HTR-8/SVneo (cell line): ENCODE data around the gene FAP.

ENCODE experiments used
- DNase-seq: peaks from one replicate; pipeline ENCODE4 v3.0.0; 2011; ENCODE audit warnings: low spot score, mixed read lengths; ENCODE audit not compliant: insufficient read length
- FAIRE-seq: peaks from 2 replicates; lab custom pipeline; 2011; peaks lifted over from hg19 to GRCh38; lab: Jason Lieb, UNC

The FAP gene

DNA sequence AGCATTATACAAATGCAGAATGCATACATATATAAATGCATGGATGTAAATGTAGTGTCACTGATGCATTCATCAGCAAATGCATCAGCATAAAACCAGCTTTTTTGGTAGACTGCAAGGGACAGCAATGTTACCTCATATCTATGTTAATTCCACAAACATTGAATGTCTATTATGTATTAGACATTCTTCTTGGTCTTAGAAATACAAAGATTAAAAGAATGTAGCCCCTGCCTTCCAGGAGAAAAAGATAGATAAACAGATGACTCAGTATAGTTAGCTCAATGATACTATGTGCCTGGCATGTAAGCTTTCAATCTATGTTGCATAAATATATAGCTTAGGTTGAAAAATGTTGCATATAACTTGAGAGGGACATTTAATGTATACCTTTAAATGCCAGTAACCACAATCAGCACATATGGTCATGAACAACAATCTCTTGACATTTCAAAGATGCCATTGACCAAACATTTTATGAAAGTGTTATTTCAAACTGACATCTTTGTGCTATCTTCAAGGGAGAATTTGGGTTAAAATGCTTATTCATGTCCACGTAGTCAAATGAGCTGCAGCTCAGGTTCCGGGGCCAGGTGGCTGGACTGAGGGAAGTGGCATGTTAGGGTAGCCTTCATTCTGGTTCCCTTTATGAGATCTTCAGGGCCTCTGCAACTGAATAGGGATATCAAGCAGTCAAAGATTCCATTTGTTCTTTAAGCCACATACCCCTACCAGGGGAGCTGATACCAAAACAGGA is 46.0 kb downstream of the FAP start:
- FAIRE-seq (no peak), DNase-seq (no peak)

DNA sequence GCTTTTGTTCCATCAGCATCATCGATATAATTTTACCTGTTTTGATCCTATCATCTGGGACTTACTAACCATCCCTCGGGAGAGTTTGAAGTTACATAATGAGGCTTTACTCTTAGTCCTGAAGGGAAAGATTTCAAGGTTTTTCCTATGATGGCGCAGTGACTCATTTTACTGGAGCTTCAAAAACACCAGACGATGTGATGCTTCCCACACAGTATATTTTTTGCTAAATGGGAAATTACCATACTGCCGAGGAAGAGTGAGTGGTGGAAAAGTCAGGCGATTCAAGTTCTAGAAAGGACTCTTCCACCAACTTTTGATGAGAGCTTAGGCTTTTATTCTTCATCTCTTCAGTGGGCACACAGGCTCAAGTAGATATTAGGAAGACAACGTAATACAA is 46.6 kb downstream of the FAP start:
- no peak for DNase-seq
- no peak for FAIRE-seq

DNA sequence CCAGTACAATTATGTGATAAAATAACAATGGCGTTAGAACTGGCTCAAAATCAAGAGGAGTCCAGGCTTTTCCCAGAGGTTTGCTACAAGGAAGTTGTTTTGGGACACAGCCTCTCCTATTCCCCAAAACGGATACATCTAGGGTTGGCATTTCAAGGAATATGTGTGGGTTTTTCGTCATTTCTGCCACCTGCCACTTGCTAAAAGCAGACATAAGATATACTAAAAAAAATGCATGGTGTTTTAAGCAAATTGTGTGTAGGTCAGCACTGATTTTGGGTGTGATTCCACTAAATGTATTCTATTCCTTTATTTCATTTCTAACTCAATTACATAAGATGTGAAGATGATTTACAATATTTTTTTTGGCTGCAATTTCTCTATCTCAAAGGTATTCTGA is 54.8 kb downstream of the FAP start:
- DNase-seq (no peak), FAIRE-seq (no peak)

DNA sequence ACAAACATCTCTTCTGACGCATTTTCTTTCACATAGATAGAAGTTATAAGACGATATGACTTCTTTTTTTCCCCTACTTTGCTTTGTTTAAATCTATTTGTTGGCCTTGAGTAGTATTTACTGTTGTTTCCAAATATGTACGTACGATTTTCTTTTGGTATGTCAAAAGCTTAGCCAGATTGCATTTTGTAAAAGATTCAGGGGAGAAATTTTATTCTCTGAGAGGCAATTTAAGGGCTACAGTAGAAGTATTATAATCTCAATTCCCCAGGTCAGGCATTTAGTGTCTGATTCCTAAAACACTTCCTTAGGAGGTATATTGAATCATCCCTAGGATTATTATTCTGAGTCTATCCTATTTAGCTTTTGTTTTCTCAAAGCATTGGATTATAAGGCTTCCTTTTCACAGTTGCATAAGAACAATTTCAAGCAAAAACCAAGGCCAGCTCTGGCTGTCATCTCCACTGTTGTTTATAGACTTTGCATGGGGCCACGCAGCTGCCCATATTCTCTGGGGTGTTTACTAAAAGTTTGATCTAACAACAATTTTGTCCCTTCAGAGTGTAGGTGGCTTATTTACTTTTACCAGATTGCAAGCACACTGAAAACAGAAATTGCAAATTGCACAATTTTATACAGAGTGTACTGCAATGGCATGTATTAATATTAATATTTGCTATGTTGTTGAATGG is 57.6 kb downstream of the FAP start:
- FAIRE-seq (no peak), DNase-seq (no peak)

DNA sequence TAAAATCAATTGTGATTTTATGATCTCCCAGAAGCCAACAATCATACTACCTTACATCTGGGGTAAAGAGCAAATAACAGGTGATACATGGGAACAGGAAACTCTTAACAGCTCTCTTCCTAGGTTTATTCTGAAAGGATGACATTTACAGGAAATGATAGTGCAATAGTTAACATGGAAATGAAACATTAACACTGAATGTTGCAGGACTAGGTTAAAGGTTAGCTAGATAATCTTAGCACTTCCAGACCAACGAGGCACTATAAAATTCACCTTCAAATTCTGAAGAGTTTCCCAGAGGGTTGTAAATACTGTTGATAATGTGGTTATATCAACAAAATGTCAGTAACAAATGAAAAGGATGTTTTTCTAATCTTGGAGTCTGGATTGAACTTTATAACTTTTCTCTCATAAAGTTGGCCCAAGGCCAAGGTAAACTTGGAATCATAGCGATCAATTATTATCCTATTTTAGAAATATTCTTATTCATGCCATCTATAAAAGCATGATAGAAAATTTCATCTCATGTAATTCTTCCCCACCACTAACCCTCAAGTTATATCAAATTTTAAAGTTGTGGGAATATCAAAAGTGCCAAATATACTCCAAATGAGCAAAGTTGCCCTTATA is 58.3 kb downstream of the FAP start:
- FAIRE-seq: no peak

DNA sequence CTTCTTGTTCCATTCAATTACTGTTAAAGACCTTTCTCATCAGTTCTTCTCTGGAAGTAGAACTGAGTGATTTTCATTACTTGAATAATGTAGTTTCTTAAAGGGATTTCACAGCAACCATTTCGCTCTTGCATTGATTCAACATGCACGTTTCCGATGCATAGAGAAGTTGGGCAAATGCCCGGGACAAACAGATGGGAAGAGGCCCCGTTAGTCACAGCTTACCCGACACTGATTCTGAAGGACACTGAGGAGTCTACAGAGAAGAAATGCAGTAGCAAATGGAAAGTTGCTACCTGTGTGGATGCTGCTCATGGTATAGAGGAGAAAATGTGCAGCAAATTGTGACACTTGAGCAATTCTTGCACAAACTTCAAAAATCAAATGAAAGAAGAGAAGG is 58.9 kb downstream of the FAP start:
- no peak for DNase-seq
- no peak for FAIRE-seq

More for the DNA sequence above, 58.3 kb downstream of the FAP start:
- no peak for DNase-seq

DNA sequence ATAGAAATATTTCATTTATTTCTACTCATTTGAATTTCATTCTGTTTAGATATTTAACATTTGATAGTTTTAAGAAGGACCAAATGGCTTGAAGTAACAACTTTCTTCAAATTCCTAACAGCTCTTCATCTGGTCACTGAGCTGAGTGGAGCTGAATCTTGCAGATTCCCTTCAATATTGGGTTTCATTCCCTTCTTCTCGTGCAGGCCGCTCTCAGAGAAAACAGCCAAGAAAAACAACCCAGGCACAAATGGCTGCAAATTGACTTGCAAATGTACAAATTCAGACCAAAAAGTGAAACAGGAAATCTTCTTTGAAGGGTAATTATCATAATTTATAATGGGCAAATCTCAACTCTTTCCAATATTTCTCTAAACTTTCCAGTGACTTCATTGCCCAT is 60.9 kb downstream of the FAP start:
- DNase-seq (no peak), FAIRE-seq (no peak)

DNA sequence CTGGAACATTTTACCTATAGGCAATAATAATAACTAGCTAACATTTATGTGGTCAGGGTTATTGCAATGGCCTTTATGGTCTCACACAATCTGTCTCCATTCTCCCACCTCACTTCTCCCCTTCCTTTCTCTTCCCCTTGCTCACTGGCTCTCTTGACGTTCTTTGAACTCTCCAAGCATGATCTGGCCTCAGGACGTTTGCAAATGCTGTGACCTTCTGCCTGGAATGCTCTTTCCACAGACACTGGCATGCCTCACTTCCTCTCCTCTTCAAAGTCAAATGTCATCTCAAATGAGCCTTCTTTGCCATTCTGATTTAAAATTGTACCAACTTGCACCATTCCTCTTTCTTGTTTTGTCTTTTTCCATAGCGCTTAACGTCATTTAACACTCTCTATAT is 65.9 kb downstream of the FAP start:
- DNase-seq (no peak), FAIRE-seq (no peak)

DNA sequence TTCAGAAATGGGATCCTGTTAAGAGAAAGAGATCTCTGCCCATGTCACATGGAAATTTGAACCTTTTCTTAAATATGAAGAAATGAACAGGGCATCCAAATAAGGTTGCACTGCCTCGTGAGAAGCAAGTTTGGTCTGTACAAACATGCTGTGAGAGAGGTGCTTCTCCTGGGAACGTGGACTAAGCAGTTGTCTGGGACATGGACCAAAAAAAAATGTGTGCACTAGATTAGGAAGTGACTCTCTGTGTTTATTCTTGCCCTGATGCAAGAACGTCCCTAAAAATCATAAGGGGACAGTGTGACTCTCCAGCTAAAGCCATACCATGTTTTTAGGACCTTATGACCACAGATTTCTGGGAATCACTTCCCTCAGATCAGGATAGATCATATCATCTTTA is 67.5 kb downstream of the FAP start:
- no peak for DNase-seq
- FAIRE-seq: no peak

DNA sequence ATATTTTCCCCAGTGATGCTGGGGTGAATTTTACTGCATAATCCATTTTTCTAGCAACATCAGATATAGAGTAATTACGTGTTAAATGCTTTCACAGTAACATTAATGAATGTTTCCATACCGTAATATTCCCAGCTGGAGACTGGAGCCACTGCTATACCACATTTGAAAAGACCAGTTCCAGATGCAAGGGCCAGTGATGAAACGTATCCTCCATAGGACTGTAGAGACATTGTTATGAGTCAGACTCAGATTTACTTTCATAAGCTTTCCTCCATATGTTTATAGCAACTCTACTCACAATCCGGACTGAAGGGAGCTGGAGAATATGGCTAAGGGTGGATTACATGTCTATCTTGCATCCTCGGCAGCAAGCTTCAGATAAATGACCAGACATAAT is 68.5 kb downstream of the FAP start:
- no peak for DNase-seq
- no peak for FAIRE-seq

DNA sequence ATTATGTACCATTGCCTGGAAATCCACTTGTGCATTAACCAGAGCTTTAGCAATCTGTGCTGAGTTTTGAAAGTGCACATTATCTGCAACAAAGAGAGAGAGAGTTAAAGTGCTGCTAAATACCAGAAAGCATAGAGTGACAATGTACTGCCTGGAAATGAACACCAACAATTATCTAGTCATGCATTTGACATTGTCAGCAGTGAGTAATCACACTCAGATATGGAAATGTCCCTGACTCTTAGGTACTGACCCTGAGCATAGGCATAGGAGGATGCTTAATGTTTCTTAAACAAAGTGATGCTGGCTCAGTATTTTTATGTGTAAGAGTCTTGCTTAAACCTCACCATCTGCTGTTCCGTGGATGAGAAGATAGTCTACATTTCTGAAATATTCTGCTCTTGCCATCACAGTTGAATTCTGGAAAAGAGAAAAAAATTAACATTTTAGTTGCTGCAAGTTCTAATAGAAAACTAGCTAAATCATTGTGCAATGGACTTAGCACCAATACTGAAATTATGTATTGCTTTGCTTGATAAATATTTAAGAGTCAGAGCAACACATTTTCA is 70.4 kb downstream of the FAP start:
- FAIRE-seq (no peak), DNase-seq (no peak)

DNA sequence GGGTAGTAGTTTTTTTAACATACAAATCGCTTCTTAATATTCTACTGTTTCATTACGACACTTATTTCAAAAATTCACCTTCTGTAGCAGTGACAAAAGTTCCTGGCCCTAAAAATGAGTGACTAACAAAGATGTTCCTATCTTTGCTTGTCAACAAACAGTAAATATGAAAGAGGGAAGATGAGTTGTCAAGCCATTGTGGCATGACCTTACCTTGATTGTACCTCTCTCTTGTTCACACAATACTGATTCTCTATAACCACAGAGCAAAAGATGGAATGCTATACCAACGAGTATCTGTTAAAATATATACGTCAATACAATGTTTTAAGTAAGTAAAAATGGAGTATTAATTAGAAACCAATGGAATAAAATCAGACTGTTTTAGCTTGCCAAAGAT is 76.5 kb downstream of the FAP start:
- DNase-seq: no peak
- FAIRE-seq: no peak

DNA sequence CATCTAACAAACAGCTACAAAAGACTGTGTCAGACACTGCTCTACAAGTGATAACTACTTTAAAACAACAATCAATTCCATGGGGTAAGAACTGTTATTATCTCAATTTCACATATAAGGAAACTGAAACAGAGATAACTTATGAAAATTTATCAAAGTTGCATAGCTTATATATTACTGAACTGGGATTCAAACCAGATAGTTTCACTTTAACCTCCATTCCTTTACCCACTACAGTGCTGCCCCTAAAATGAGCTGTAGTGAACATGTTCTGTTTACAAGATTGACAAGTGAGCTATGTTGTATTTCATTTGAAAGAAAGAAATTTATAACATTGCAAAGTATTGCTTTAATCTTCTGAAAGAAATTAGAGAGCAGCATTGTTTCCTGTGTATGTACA is 77.1 kb downstream of the FAP start:
- FAIRE-seq (no peak), DNase-seq (no peak)

DNA sequence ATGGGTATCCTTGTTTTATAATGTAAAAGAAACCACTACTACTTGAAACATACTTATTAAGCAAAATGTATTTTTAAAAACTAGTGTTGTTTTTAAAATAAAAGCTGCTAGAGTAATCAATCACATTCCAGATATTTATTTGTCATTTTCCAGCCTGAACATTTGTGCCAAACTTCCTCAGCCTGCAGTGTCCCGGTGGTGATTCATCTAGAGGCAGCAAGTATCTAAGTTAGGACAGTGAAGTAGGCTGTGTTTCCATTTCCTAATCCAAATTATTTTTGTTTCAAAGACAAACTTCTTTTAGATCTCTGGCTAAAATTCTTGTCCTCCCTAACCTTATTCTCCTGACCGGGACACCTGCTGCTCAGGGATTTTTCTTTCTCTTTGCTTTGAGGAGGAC is 78.4 kb downstream of the FAP start:
- DNase-seq (no peak), FAIRE-seq (no peak)

DNA sequence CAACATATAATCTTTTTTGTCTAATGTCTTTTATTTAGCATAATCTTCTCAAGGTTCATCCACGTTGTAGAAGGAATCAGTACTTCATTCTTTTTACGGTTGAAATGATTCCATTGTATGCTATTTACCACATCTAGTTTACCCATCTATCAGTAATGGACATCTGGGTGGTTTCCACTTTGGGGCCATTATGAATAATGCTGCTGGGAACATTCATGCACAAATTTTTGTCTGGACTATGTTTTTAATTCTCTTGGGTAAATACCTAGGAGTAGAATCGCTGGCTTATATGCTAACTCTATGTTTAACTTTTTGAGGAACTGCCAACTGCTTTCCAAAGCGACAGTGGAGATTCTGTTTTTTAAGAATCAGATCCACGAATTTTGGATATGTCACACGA is 83.8 kb downstream of the FAP start:
- FAIRE-seq: no peak

DNA sequence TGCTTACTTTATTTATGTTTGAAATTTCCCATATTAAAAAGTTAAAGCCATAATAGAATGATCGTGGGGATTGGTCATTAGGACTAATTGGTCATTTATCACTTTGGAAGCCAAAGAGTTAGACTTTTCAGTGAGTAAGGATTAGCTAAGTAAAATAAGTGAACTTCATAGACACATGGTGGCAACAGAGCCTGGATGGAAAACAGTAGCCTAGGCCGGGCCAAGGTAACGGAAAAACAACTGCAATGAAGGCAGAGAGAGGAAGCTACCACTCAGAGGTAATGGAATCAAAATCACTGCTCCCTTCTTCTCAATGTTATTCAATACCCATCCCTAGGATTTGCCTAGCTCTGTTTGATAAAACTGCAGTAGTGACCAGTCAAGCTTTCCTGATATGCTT is 87.1 kb downstream of the FAP start:
- FAIRE-seq (no peak), DNase-seq (no peak)

More for the DNA sequence above, 83.8 kb downstream of the FAP start:
- DNase-seq: no peak

DNA sequence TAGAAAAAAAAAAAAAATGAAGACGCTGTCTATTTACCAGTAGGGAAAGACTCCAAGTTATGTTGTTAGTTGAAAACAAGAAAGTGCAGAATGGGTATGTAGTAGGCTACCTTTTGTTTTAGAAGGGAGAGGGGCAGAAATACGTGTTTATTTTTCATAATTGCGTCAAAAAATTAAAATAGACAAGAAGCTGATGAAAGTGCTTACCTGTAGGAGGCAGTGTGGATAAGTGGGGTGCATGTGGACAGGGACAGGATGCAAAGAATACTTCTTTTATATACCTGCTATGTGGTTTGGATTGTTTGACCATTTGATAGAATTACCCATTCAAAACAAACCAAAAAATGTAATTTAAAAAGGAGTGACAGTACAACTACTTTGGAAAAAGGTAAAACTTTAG is 88.2 kb downstream of the FAP start:
- FAIRE-seq (no peak), DNase-seq (no peak)

DNA sequence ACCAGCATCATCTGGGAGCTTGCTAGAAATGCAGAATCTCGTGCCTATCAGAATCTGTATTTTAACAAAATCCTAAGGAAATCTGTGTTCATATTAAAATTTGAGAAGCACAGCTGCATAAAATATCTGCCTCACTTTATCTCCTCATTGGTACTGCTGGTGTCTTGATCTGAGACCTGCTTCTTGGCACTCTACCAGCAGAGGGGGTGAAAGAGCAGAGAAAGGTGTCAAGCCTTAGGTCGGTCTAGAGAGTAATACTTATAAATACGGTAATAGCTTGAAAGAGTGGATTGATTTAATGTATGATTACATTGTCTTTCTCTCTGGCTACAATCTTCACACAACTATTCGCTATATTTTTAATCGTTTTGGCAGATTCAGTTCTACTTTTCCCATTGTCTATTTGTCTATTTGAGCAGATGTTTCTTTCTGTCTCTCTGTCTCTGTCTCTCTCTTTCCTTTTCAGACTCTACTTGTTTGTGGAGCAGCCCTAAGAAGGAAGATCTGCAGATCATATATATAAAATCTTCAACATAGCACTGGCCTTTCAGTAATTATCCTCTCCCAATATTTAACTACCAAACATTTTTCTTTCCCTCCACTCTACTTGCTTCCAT is 89.5 kb downstream of the FAP start:
- FAIRE-seq: no peak
- DNase-seq: peak; percentile 31

DNA sequence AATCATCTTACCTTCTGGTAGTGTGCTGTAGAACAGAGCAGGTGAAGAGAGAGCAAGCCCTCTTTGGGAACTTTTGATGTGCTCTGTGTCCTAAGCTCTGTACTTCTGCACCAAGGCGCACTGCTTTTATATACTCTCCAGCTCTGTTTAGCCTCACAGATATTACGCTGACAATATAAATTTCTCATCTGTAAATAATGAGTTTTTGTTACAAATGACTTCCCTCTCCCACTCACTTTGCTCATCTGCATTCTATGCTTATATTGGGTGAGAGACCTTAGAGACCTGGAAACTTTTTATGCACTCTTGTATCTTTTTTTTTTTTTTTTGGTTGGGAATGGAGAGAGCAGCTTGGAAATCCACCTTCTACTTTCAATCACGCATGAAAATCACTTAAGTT is 91.1 kb downstream of the FAP start, which contains the start of gene GCG:
Gene GCG (minus strand): TSS at position 101 of the 400 bp plus-strand sequence. CDS start 3,069 bp downstream, outside the sequence.
- FAIRE-seq: no peak
- no peak for DNase-seq

DNA sequence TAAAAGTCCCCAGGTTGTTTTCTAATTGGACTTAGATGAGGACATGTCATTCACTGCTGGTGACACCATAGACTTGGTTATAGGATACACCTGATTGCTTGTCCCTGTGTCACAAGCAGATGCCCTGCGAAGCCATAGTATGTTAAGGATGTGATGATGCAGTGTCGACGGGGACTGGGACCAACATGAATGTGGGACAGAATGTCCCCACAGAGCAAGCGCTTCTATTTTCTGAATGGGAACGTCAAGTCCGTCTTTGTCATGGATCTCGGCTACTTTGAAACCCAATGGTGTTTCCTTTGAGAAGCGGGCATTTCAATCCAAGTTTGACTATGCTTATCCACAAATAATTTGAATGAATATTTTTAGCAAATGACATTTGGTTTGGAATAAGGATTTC is 93.3 kb downstream of the FAP start:
- DNase-seq: no peak

DNA sequence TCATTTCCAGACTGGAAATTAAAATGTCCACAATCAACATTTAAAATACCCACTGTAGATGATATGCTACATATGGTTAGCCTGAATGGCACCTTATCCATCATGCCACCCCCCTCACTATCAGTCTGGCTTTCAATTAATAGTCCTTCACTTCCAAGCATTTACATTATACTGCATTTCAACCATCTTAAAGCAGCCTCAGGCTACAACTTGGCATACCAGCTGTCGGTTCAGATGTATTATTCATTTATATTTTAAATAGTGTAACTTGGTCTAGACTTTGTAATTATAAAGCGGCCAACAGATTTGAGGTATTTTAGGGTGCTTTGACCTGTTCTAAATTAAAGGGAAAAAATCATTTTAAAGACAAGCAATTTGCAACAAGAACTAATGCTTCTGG is 93.8 kb downstream of the FAP start:
- FAIRE-seq: no peak
- DNase-seq: no peak

More for the DNA sequence above, 93.3 kb downstream of the FAP start:
- no peak for FAIRE-seq
